ENCODE results near the gene NAT14. TPM values are rescaled to one million over a fixed set of nuclear protein-coding genes. Genes with fewer than 3 reads are reported as not detected.
"Not testable (repeated sequence)": the region's sequence is repeated elsewhere in the genome, so short reads cannot be mapped to it uniquely, and the experiment has no call there.

NAT14 gene
- polyA plus RNA-seq, 1 donor (not counting 4 experiments of a cell fraction or from before 2014, with no cell fraction given): 11.0 TPM

GRCh38 chr19:55447421-55448174 is 37.4 kb upstream of the NAT14 start:
- no peaks in the 10 kb centered on the region for H3K9me1 ChIP-seq (ENCODE audit: control insufficient read depth, extremely low read depth, insufficient read depth, low read length)
- H4K20me1 ChIP-seq (ENCODE audit: control insufficient read depth, extremely low read depth, insufficient read depth, low read length): peaks cover 5% of the 10 kb centered on the region
- dilution Hi-C loops (cut with MboI; ENCODE audit: extremely low pct_ligation_motif_present, low sequenced_read_pairs): no loop called here
- H3K9me3 ChIP-seq (ENCODE audit: control insufficient read depth, low read depth, low read length): no peaks in the 10 kb centered on the region
- no peak overlapping the region for H3K27ac ChIP-seq (ENCODE audit: control insufficient read depth, insufficient read depth, low read length)
- no peak overlapping the region for H2AFZ ChIP-seq (ENCODE audit: control insufficient read depth, low read length)
- H3K27me3 ChIP-seq (ENCODE audit: control insufficient read depth, extremely low read depth, insufficient read depth, low read length): peaks cover 58% of the 10 kb centered on the region
- no peak overlapping the region for H3K9ac ChIP-seq (ENCODE audit: control insufficient read depth, extremely low read depth, insufficient read depth, low read length)
- FAIRE-seq (no peak), DNase-seq (ENCODE audit: low read depth, low spot score) (no peak)
- H3K4me3 ChIP-seq (ENCODE audit: control insufficient read depth in 2 of 3, extremely low read depth in 1 of 3, insufficient read depth in 2 of 3, low read depth in 1 of 3, low read length in 3 of 3): no peak overlapping the region
- H3K4me2 ChIP-seq (ENCODE audit: control insufficient read depth, extremely low read depth, insufficient read depth, low read depth, low read length): no peak overlapping the region
- TF ChIP-seq CTCF (optimal IDR thresholded peaks at IDR 0.05 in 1 of 3, IDR thresholded peaks at IDR 0.05 in 1 of 3, conservative IDR thresholded peaks at IDR 0.05 in 1 of 3; ENCODE audit: extremely low read depth in 1 of 3, insufficient read depth in 2 of 3, low read length in 3 of 3): peak in 1 of 3 experiments; percentile 13
- TF ChIP-seq EZH2 (IDR thresholded peaks at IDR 0.05; ENCODE audit: low read length): peak; percentile 12
- no peaks in the 10 kb centered on the region for H3K36me3 ChIP-seq (ENCODE audit: control insufficient read depth in 2 of 2, extremely low read depth in 1 of 2, insufficient read depth in 2 of 2, low read length in 2 of 2)
- H3K4me1 ChIP-seq (ENCODE audit: control insufficient read depth, extremely low read depth, insufficient read depth, low read length): peaks cover 26% of the 10 kb centered on the region
- no peaks in the 10 kb centered on the region for H3K79me2 ChIP-seq (ENCODE audit: control insufficient read depth, insufficient read depth, low read length)

GRCh38 chr19:55448175-55448490 is 36.9 kb upstream of the NAT14 start:
- H3K9me3 ChIP-seq (ENCODE audit: control insufficient read depth, low read depth, low read length); H3K4me3 ChIP-seq (ENCODE audit: control insufficient read depth in 2 of 3, extremely low read depth in 1 of 3, insufficient read depth in 2 of 3, low read depth in 1 of 3, low read length in 3 of 3); H3K27ac ChIP-seq (ENCODE audit: control insufficient read depth, insufficient read depth, low read length); H3K79me2 ChIP-seq (ENCODE audit: control insufficient read depth, insufficient read depth, low read length); H3K4me2 ChIP-seq (ENCODE audit: control insufficient read depth, extremely low read depth, insufficient read depth, low read depth, low read length); H3K9ac ChIP-seq (ENCODE audit: control insufficient read depth, extremely low read depth, insufficient read depth, low read length); H3K36me3 ChIP-seq (ENCODE audit: control insufficient read depth in 2 of 2, extremely low read depth in 1 of 2, insufficient read depth in 2 of 2, low read length in 2 of 2); dilution Hi-C loops (cut with MboI; ENCODE audit: extremely low pct_ligation_motif_present, low sequenced_read_pairs); H4K20me1 ChIP-seq (ENCODE audit: control insufficient read depth, extremely low read depth, insufficient read depth, low read length); H3K9me1 ChIP-seq (ENCODE audit: control insufficient read depth, extremely low read depth, insufficient read depth, low read length); FAIRE-seq; DNase-seq (ENCODE audit: low read depth, low spot score); H2AFZ ChIP-seq (ENCODE audit: control insufficient read depth, low read length): not testable (repeated sequence)
- Histone ChIP-seq H3K4me1 (ENCODE audit: control insufficient read depth, extremely low read depth, insufficient read depth, low read length) (peaks cover 26% of the 10 kb centered on the region), H3K27me3 (ENCODE audit: control insufficient read depth, extremely low read depth, insufficient read depth, low read length) (peaks cover 55% of the 10 kb centered on the region)

- peaks cover 8% of the 10 kb centered on the region for H4K20me1 ChIP-seq (ENCODE audit: control insufficient read depth, extremely low read depth, insufficient read depth, low read length)
- H2AFZ ChIP-seq (ENCODE audit: control insufficient read depth, low read length): no peak overlapping the region
- no peaks in the 10 kb centered on the region for H3K36me3 ChIP-seq (ENCODE audit: control insufficient read depth in 2 of 2, extremely low read depth in 1 of 2, insufficient read depth in 2 of 2, low read length in 2 of 2)
- H3K27ac ChIP-seq (ENCODE audit: control insufficient read depth, insufficient read depth, low read length): no peak overlapping the region
- no peaks in the 10 kb centered on the region for H3K9me3 ChIP-seq (ENCODE audit: control insufficient read depth, low read depth, low read length)
- dilution Hi-C loops (cut with MboI; ENCODE audit: extremely low pct_ligation_motif_present, low sequenced_read_pairs): no loop called here
- no peak overlapping the region for H3K4me2 ChIP-seq (ENCODE audit: control insufficient read depth, extremely low read depth, insufficient read depth, low read depth, low read length)
- H3K27me3 ChIP-seq (ENCODE audit: control insufficient read depth, extremely low read depth, insufficient read depth, low read length): peaks cover 42% of the 10 kb centered on the region
- no peak for DNase-seq (ENCODE audit: low read depth, low spot score)
- TF ChIP-seq CTCF (optimal IDR thresholded peaks at IDR 0.05 in 1 of 3, IDR thresholded peaks at IDR 0.05 in 1 of 3, conservative IDR thresholded peaks at IDR 0.05 in 1 of 3; ENCODE audit: extremely low read depth in 1 of 3, insufficient read depth in 2 of 3, low read length in 3 of 3): no peak
- TF ChIP-seq EZH2 (IDR thresholded peaks at IDR 0.05; ENCODE audit: low read length): no peak
- H3K4me1 ChIP-seq (ENCODE audit: control insufficient read depth, extremely low read depth, insufficient read depth, low read length): peaks cover 26% of the 10 kb centered on the region
- H3K9ac ChIP-seq (ENCODE audit: control insufficient read depth, extremely low read depth, insufficient read depth, low read length): no peak overlapping the region
- no peaks in the 10 kb centered on the region for H3K9me1 ChIP-seq (ENCODE audit: control insufficient read depth, extremely low read depth, insufficient read depth, low read length)
- no peaks in the 10 kb centered on the region for H3K79me2 ChIP-seq (ENCODE audit: control insufficient read depth, insufficient read depth, low read length)
- no peak for FAIRE-seq
- H3K4me3 ChIP-seq (ENCODE audit: control insufficient read depth in 2 of 3, extremely low read depth in 1 of 3, insufficient read depth in 2 of 3, low read depth in 1 of 3, low read length in 3 of 3): no peak overlapping the region
Measured at GRCh38 chr19:55449469-55449868, 35.5 kb upstream of the NAT14 start.

Measured in keratinocyte (primary cell).